OCI-LY3 (cell line): ENCODE data around the gene NENF.

Source experiments
- H2AFZ ChIP-seq: fragments of 200-600, 300-600 bp; shearing (Covaris generic); 2 replicates; pipeline ENCODE4 v1.6.0; 2014; ENCODE audit warnings: antibody characterized with exemption, low read depth, low read length
- H3K27ac ChIP-seq: fragments of 200-600, 300-600 bp; sonication (generic); 2 replicates; pipeline ENCODE4 v1.5.1; 2014; ENCODE audit warnings: mild to moderate bottlenecking, low read length, moderate library complexity, mixed read lengths
- H3K27me3 ChIP-seq: fragments of 200-600, 300-600 bp; sonication (generic); 2 replicates; pipeline ENCODE4 v1.6.1; 2014; ENCODE audit warnings: low read depth, low read length, mixed read lengths
- H3K36me3 ChIP-seq: fragments of 200-600, 300-600 bp; sonication (generic); replicated peaks from 2 replicates; pipeline ENCODE3; 2014; ENCODE audit warnings: low read depth, low read length, mixed read lengths
- H3K4me1 ChIP-seq: fragments of 300-600, 200-600 bp; sonication (generic); 2 replicates; pipeline ENCODE4 v1.6.1; 2014; ENCODE audit warnings: low read length, mixed read lengths
- H3K4me2 ChIP-seq: fragments of 200-600, 300-600 bp; sonication (generic); 2 replicates; pipeline ENCODE4 v1.6.1; 2014; ENCODE audit warnings: low read length, mixed read lengths
- H3K4me3 ChIP-seq: fragments of 300-600, 200-600 bp; sonication (generic); 2 replicates; pipeline ENCODE4 v1.5.1; 2014; ENCODE audit warnings: antibody characterized with exemption, mild to moderate bottlenecking, low read length, moderate library complexity
- H3K79me2 ChIP-seq: fragments of 300-600, 200-600 bp; shearing (Covaris generic); 2 replicates; pipeline ENCODE4 v1.6.1; 2014; ENCODE audit warnings: mild to moderate bottlenecking, low read length, mixed read lengths
- H3K9ac ChIP-seq: fragments of 300-600, 200-600 bp; shearing (Covaris generic); 2 replicates; pipeline ENCODE4 v1.6.0; 2014; ENCODE audit warnings: mild to moderate bottlenecking, low read length, moderate library complexity
- H3K9me3 ChIP-seq: fragments of 200-600, 300-600 bp; shearing (Covaris generic); 2 replicates; pipeline ENCODE4 v1.6.1; 2014; ENCODE audit warnings: low read length, mixed read lengths; ENCODE audit not compliant: insufficient read depth
- H4K20me1 ChIP-seq: fragments of 200-600, 300-600 bp; sonication (generic); 2 replicates; pipeline ENCODE4 v1.6.1; 2016; ENCODE audit warnings: low read length, mixed read lengths; ENCODE audit not compliant: insufficient read depth
- EZH2phosphoT487 ChIP-seq: fragments of 200-600 bp; shearing (Covaris generic); IDR thresholded peaks from 2 replicates; pipeline ENCODE4 v1.6.1; 2018; ENCODE audit warnings: antibody characterized with exemption, mixed run types, low read depth
- TF ChIP-seq, protein P1 (sequence below): fragments of 200-600, 300-600 bp; sonication (generic); IDR thresholded peaks from 2 replicates; pipeline ENCODE4 v1.5.1; 2014; ENCODE audit warnings: antibody characterized with exemption, low read length, low read depth

The NENF gene

DNA sequence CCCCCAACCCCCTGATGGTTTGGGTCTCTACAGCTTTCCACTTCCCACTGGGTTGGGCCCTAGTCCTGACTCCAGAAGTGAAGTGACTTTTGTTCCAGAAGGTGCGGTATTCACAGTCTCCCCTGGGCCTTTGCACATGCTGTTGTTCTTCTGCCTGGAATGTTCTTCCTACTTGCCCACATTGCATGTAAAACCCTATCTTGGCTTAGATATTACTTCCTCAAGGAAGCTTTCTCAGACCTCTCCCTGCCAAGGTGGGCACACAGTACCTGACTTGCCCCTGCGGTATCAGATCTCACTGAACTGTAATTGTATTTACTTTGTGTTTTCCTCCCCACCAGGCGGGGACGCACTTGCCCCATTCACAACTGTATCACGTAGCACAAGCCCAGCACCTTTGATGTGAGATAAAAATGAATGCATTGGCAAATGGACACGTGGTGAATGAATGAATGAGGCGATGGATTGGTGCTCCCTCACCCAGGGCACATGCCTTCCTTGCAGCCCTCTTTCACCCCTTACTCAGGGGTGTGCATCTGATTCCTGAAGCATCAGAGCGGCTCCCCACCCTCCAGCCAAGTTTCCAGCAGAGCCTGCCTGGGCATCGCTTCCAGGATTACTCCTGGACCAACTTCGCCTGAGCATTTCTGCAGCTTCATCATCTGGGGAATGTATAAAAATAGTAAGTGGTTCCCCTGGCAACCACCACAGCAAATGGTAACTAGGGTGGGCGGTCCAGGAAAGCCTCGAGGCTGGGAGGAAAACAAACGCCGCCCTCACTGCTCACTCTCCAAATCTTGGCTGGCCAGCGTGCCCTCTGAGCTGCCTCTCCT lies 19.8 kb downstream of the NENF start:
- H3K9ac ChIP-seq = no peak overlapping the region
- no peaks in the 10 kb centered on the region for H3K9me3 ChIP-seq
- no peak overlapping the region for H3K27ac ChIP-seq
- peaks cover 3% of the 10 kb centered on the region; the same call in 1 of the 2 replicates for H3K4me1 ChIP-seq
- H3K36me3 ChIP-seq = no peaks in the 10 kb centered on the region
- H3K27me3 ChIP-seq = no peaks in the 10 kb centered on the region
- H3K4me3 ChIP-seq = no peak overlapping the region
- H3K4me2 ChIP-seq = no peak overlapping the region
- H4K20me1 ChIP-seq = no peaks in the 10 kb centered on the region
- no peak overlapping the region for H2AFZ ChIP-seq
- no peaks in the 10 kb centered on the region for H3K79me2 ChIP-seq
- no peak for TF ChIP-seq EZH2phosphoT487
- TF ChIP-seq, protein P1, sequence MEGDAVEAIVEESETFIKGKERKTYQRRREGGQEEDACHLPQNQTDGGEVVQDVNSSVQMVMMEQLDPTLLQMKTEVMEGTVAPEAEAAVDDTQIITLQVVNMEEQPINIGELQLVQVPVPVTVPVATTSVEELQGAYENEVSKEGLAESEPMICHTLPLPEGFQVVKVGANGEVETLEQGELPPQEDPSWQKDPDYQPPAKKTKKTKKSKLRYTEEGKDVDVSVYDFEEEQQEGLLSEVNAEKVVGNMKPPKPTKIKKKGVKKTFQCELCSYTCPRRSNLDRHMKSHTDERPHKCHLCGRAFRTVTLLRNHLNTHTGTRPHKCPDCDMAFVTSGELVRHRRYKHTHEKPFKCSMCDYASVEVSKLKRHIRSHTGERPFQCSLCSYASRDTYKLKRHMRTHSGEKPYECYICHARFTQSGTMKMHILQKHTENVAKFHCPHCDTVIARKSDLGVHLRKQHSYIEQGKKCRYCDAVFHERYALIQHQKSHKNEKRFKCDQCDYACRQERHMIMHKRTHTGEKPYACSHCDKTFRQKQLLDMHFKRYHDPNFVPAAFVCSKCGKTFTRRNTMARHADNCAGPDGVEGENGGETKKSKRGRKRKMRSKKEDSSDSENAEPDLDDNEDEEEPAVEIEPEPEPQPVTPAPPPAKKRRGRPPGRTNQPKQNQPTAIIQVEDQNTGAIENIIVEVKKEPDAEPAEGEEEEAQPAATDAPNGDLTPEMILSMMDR = no peak

DNA sequence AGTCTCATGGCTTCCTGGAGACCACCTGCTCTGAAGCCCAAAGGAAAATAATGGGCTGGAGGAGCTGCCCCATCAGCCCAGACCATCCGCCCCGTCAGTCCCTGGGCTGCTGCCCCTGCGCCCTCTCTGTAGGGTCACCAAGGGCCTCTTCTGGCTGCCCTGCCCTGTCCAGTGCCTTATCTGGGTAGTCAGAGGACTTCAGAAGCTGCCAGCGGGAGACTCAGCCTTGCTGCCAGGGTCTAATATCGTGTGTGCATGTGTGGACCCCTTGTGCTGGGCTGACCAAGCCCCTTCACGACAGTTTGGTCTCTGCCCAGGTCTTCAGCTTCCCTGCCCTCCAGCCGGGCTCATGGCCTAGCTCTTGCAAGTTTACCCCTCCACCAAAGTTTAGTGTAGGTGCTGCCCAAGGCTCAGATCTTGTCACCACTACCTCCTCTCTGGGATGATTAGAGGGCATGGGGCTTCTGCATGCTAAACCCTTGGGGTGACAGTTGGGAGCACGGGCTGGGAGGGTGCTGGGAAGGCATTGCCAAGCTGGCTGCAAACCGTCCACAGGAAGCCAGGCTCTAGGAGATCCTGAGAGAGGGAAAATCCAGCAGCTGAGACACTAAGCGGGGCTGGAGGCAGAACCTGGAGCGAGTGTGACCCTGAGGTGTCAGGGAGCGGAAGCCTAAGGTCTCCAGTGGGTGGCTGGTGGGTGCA lies 20.6 kb downstream of the NENF start:
- Histone ChIP-seq H3K4me3 (no peak overlapping the region), H3K27ac (no peak overlapping the region), H2AFZ (no peak overlapping the region), H3K36me3 (peaks cover 4% of the 10 kb centered on the region), H3K4me1 (peaks cover 3% of the 10 kb centered on the region; the same call in 1 of the 2 replicates), H3K9me3 (0 out of 2 replicates have a peak, but pooled peaks cover 4% of the 10 kb centered on the region), H4K20me1 (no peaks in the 10 kb centered on the region), H3K9ac (no peak overlapping the region), H3K27me3 (no peaks in the 10 kb centered on the region), H3K4me2 (no peak overlapping the region), H3K79me2 (no peaks in the 10 kb centered on the region)
- TF ChIP-seq, protein P1 = no peak
- TF ChIP-seq EZH2phosphoT487 = no peak

DNA sequence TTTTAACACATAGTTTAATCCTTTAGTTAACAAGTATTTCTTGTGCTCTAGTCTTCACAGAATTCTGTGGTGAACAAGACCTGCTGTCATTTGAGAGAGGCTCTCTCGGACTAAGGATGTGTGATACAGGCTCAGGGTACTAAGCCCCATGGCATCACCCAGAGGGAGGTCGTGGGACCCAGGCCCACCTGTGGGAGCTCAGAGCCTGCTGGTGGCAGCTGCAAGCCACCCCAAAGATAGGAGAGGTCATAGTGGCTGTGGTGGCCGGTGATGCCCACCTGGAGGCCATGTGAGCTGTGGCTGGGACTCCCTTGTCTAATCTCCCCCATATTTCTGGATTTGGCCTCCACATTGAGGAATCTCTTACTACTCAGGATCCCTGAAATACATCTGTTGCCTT lies 22.0 kb downstream of the NENF start:
- H3K79me2 ChIP-seq = no peaks in the 10 kb centered on the region
- no peak for TF ChIP-seq EZH2phosphoT487
- TF ChIP-seq, protein P1 = no peak
- no peak overlapping the region for H3K4me2 ChIP-seq
- 0 out of 2 replicates have a peak, but pooled peaks cover 5% of the 10 kb centered on the region for H3K9me3 ChIP-seq
- H3K27me3 ChIP-seq = no peaks in the 10 kb centered on the region
- H3K4me3 ChIP-seq = no peak overlapping the region
- H2AFZ ChIP-seq = no peak overlapping the region
- H4K20me1 ChIP-seq = no peaks in the 10 kb centered on the region
- H3K9ac ChIP-seq = no peak overlapping the region
- H3K36me3 ChIP-seq = peaks cover 7% of the 10 kb centered on the region
- peaks cover 3% of the 10 kb centered on the region; the same call in 1 of the 2 replicates for H3K4me1 ChIP-seq
- no peak overlapping the region for H3K27ac ChIP-seq

DNA sequence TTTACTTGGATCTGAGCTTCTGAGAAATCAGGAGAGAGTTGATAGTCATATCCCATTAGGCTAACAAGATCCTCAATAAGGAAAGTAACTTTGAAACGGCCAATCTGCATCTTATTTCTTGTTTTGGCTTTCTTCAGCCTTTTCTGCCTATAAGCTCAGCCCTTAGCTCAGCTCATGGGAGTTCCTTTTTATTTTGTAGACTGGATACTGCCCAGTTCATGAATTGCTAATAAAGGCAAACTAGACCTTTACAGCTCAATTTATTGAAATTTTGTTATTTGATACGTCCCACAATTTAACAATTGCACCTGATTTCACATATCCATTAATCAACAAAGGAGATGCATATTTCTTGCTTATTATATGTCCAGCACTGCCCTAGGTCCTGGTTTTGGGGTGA lies 22.7 kb downstream of the NENF start:
- H4K20me1 ChIP-seq = no peaks in the 10 kb centered on the region
- H3K36me3 ChIP-seq = peaks cover 7% of the 10 kb centered on the region
- no peak for TF ChIP-seq EZH2phosphoT487
- TF ChIP-seq, protein P1 = no peak
- no peak overlapping the region for H3K9ac ChIP-seq
- H3K4me3 ChIP-seq = no peak overlapping the region
- H3K4me2 ChIP-seq = peak overlapping the region; percentile 2; the same call in 1 of the 2 replicates
- peaks cover 3% of the 10 kb centered on the region; the same call in 1 of the 2 replicates for H3K4me1 ChIP-seq
- no peaks in the 10 kb centered on the region for H3K27me3 ChIP-seq
- no peak overlapping the region for H2AFZ ChIP-seq
- no peaks in the 10 kb centered on the region for H3K79me2 ChIP-seq
- no peak overlapping the region for H3K27ac ChIP-seq
- 0 out of 2 replicates have a peak, but pooled peaks cover 5% of the 10 kb centered on the region for H3K9me3 ChIP-seq
